Stimulated activated naive CD8-positive, alpha-beta T cell treated with anti-CD3 and anti-CD28 coated beads, Interleukin-15, Interleukin-2, amounts not matched to agents 100 ng/mL and 50 ng/mL, for 24 hours (primary cell): ENCODE data around the gene CIC.

Experiments
- H3K27ac Mint-ChIP-seq: one replicate; pipeline ENCODE4 v1.8.0; 2021; ENCODE audit warnings: mild to moderate bottlenecking, mixed read lengths
- H3K27me3 Mint-ChIP-seq: one replicate; pipeline ENCODE4 v1.8.0; 2021; ENCODE audit warnings: mixed read lengths
- H3K36me3 Mint-ChIP-seq: one replicate; pipeline ENCODE4 v1.8.0; 2021; ENCODE audit warnings: low read depth, mixed read lengths
- H3K4me1 Mint-ChIP-seq: one replicate; pipeline ENCODE4 v1.8.0; 2021; ENCODE audit warnings: low read depth, mixed read lengths
- H3K4me3 Mint-ChIP-seq: one replicate; pipeline ENCODE4 v1.8.0; 2021; ENCODE audit warnings: mild to moderate bottlenecking, mixed read lengths
- H3K9me3 Mint-ChIP-seq: one replicate; pipeline ENCODE4 v1.8.0; 2021; ENCODE audit warnings: mixed read lengths

CIC gene

GRCh38 chr19:42313840-42314755 is 45.0 kb downstream of the CIC start:
- peak overlapping the region; percentile 26 for H3K4me3 Mint-ChIP-seq
- H3K4me1 Mint-ChIP-seq = peaks cover 17% of the 10 kb centered on the region
- H3K27me3 Mint-ChIP-seq = peaks cover 46% of the 10 kb centered on the region
- no peaks in the 10 kb centered on the region for H3K36me3 Mint-ChIP-seq
- no peak overlapping the region for H3K27ac Mint-ChIP-seq
- no peaks in the 10 kb centered on the region for H3K9me3 Mint-ChIP-seq

- Mint-ChIP-seq H3K36me3 (no peaks in the 10 kb centered on the region), H3K9me3 (no peaks in the 10 kb centered on the region), H3K27me3 (peaks cover 46% of the 10 kb centered on the region), H3K4me3 (no peak overlapping the region), H3K4me1 (peaks cover 17% of the 10 kb centered on the region), H3K27ac (no peak overlapping the region)
Observed at GRCh38 chr19:42315024-42315423, 46.0 kb downstream of the CIC start.

DNA sequence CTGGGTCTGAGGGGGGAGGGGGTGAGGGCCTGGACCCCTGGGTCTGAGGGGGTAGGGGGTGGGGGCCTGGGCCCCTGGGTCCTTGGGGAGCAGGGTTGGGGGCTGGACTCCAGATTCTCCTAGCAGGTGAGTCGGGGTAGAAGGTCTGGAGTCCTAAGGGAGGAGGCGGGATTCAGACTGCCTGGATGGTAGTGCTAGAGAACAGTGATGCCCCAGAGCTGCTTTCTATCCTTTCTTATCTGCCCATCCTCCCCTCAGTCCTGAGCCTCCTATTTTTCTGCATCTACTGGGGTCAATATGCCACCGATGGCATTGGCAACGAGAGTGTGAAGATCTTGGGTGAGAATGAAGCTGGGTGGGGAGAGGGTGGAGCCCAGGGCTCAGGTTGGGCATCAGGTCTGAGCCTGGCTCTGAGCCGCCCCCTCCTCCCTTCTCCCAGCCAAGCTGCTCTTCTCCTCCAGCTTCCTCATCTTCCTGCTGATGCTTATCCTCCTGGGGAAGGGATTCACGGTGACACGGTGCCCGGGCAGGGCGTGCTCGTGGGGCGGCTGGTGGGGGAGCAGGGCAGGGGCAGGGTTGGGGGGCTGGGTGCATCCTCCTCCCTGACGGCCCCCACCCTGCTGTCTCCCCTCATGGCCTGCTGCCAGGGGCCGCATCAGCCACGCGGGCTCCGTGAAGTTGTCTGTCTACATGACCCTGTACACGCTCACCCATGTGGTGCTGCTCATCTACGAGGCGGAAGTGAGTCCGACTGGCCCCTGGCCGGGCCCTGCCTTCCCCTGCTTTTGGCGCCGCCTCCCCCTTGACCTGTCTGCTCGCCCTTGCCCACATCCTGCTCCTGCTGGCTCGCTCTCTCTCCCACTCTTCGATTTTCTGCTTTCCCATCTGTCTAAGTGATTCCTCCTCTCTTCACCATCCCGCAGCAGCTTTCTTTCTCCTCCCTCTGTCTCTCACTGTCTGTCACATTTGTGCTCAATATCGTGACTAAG is 47.5 kb downstream of the CIC start:
- Mint-ChIP-seq H3K9me3 (no peaks in the 10 kb centered on the region), H3K27me3 (peaks cover 36% of the 10 kb centered on the region), H3K4me3 (peak overlapping the region; percentile 33), H3K36me3 (no peaks in the 10 kb centered on the region), H3K27ac (peak overlapping the region; percentile 1), H3K4me1 (peaks cover 17% of the 10 kb centered on the region)

DNA sequence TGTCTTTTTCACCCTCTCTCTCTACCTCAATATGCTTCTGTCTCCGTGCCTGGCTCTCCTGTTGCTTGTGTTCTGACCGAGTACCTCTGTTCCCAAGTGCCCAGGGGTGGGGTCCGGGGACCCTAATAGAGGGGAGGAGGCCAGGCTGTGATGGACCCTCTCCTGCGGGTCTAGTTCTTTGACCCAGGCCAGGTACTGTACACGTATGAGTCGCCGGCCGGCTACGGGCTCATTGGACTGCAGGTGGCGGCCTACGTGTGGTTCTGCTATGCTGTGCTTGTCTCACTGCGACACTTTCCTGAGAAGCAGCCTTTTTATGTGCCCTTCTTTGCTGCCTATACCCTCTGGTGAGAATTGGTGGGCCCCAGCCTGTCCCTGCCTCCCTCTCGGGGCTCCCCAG is 48.5 kb downstream of the CIC start:
- no peaks in the 10 kb centered on the region for H3K36me3 Mint-ChIP-seq
- H3K9me3 Mint-ChIP-seq = no peaks in the 10 kb centered on the region
- no peak overlapping the region for H3K4me3 Mint-ChIP-seq
- H3K27ac Mint-ChIP-seq = no peak overlapping the region
- H3K27me3 Mint-ChIP-seq = peaks cover 37% of the 10 kb centered on the region
- H3K4me1 Mint-ChIP-seq = peaks cover 15% of the 10 kb centered on the region

- H3K27me3 Mint-ChIP-seq = peaks cover 23% of the 10 kb centered on the region
- no peak overlapping the region for H3K4me3 Mint-ChIP-seq
- H3K4me1 Mint-ChIP-seq = peaks cover 18% of the 10 kb centered on the region
- no peak overlapping the region for H3K27ac Mint-ChIP-seq
- no peaks in the 10 kb centered on the region for H3K36me3 Mint-ChIP-seq
- H3K9me3 Mint-ChIP-seq = no peaks in the 10 kb centered on the region
Observed at GRCh38 chr19:42322305-42322704, 53.3 kb downstream of the CIC start.

DNA sequence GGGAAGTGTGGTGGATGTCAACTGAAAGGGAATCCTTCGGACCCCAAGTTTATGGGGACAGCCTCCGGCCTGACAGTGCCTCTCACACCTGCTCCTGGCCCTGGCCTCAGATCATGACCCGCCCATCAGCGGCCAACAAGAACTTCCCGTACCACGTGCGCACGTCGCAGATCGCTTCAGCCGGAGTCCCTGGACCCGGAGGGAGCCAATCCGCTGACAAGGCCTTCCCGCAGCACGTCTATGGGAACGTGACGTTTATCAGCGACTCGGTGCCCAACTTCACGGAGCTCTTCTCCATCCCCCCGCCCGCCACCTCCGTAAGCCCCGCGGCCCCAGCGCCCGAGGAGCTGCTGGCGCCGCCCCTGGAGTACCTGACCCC is 54.4 kb downstream of the CIC start:
- Mint-ChIP-seq H3K27ac (no peak overlapping the region), H3K36me3 (no peaks in the 10 kb centered on the region), H3K27me3 (peaks cover 23% of the 10 kb centered on the region), H3K9me3 (no peaks in the 10 kb centered on the region), H3K4me3 (no peak overlapping the region), H3K4me1 (peaks cover 18% of the 10 kb centered on the region)

DNA sequence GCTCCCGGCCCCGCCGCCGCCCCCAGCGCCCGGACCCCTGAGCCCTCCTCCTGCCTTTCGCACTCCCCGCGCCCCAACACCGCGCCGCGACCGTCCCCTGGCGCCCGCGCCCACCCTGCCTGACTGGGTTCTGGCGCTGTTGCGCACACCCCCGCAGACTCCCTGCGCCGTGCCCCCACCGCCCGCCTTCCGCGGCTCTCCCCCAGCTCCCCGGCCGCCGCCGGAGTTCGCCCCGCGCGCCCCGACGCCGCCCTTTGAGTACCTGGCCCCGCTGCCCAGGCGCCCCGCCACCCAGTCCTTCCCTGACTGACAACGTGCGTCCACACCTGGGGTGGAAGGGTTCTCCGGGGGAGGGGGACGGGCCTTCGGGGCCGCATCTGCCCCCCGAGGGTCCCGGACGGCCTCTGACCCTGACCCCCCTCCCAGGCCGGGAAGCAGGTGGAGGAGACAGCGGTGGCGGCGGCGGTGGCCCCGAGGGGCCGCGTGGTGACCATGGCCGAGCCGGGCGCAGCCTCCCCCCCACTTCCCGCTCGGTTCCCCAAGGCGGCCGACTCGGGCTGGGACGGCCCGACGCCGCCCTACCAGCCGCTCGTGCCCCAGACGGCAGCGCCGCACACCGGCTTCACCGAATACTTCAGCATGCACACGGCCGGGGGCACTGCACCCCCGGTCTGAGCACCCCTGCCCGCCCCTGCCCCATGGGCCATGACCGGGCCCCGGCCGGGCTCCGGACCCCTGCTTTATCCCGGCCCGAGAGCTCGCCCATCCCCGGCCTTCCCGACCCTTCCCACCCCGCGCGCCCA is 55.0 kb downstream of the CIC start:
- Mint-ChIP-seq H3K9me3 (no peaks in the 10 kb centered on the region), H3K27me3 (peaks cover 23% of the 10 kb centered on the region), H3K36me3 (no peaks in the 10 kb centered on the region), H3K4me1 (peaks cover 18% of the 10 kb centered on the region), H3K4me3 (peak overlapping the region; percentile 81), H3K27ac (no peak overlapping the region)

DNA sequence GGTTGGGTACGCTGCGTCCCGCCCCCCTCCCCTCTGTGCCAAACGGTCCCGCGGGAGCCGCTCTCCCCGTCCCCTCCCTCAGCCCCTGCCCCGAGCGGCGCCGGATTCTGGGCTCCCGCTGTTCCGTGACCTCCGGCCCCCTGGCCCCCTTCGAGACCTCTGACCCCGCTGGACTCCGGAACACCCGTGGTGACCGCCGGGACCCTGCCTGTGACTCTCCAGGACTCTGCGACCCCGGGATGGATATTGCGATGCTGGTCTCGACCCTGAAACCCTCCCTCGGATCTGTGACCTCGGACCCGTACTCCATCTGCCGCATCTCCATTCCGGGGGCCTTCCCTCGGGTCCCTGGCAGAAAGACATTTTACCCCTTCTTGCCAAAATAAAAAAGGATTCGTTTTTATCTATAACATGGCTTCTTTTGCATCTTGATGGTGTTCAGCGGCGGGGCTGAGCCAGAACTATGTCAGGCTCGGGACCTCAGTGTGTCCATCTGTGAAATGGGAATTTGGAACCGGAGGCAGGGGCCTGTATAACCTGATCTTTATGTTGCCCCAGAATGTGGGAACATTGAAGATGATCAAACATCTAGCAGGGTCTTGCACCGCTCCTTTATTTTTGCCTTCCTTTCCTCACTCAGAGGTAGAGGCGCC is 55.7 kb downstream of the CIC start:
- peaks cover 18% of the 10 kb centered on the region for H3K4me1 Mint-ChIP-seq
- H3K9me3 Mint-ChIP-seq = no peaks in the 10 kb centered on the region
- peak overlapping the region; percentile 89 for H3K27ac Mint-ChIP-seq
- H3K27me3 Mint-ChIP-seq = peaks cover 23% of the 10 kb centered on the region
- peak overlapping the region; percentile 81 for H3K4me3 Mint-ChIP-seq
- H3K36me3 Mint-ChIP-seq = no peaks in the 10 kb centered on the region

DNA sequence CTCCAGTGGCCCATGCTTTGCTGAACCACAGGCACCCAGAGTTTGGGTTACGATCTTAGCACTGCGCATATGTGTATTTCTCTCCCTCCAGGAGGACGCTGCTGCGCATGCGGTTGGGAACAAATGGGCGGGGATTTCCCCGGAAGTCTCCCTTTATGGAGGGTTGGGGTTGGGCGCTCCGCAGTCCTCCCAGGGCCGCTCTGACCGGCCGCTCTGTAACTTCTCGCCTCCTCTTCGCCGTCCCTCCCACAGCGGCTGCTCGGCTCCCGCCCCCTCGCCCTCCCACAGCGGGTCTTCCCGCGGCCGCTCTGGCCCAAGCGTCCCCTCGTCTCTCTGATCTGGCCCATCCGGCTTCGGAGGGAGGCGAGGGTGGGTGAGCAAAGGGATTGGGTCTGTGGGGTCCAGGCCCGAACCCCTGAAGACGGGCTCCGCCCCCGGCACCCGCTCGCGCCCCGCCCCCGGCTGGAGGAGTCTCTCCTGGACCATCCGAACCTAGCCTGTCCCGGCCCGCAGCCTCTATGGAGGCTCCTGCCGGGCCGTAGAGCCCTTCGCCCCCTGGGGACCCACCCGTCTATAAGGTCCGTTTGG is 56.4 kb downstream of the CIC start, which contains the start of gene MEGF8:
Gene MEGF8 (plus strand): TSS at position 328 of the 588 bp plus-strand sequence. CDS start 609 bp downstream, outside the sequence.
- Mint-ChIP-seq H3K27ac (peak within 1 kb of the TSS; percentile 89), H3K4me1 (peaks cover 18% of the 10 kb centered on the region), H3K27me3 (peaks cover 23% of the 10 kb centered on the region), H3K9me3 (no peaks in the 10 kb centered on the region), H3K4me3 (peak within 1 kb of the TSS; percentile 81), H3K36me3 (no peaks in the 10 kb centered on the region)

DNA sequence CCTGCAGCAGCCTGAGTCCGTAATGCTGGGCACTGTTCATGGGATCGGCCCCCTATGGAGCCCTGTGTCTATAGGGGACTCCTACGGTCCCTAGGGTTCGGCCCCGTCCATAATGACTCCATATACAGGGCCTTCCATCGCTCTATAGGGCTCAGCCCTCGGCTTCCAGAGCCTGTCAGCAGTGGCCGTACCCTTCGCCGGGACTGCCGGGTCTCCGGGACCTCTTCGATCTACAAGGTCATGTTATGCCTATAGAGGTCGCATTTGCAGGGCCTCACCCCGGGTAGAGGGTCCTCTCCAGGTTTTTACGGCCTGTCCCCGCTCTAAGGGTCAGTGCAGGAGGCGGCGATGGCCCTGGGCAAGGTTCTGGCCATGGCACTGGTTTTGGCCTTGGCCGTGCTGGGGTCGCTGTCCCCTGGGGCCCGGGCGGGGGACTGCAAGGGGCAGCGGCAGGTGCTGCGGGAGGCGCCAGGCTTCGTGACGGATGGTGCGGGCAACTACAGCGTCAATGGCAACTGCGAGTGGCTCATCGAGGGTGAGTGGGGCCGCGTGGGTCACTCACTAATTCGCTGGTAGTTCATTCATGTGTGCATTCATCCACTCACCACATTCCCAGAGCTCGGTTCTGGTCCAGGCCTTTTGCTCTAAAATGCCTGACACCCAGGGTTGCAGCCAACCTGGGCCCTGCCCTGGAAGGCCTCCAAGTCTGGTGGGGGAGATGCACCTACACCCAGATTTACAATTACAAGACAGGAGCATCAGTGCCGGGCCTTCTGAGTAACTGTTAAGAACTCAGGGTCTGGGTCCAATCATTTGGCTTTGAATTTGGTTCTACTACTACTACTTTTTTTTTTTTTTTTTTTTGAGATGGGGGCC is 57.1 kb downstream of the CIC start:
- Mint-ChIP-seq H3K9me3 (no peaks in the 10 kb centered on the region), H3K36me3 (no peaks in the 10 kb centered on the region), H3K27me3 (peaks cover 23% of the 10 kb centered on the region), H3K27ac (peak overlapping the region; percentile 21), H3K4me3 (peak overlapping the region; percentile 81), H3K4me1 (peaks cover 18% of the 10 kb centered on the region)

GRCh38 chr19:42326969-42327368 is 57.9 kb downstream of the CIC start:
- Mint-ChIP-seq H3K4me3 (peak overlapping the region; percentile 33), H3K27ac (no peak overlapping the region), H3K4me1 (peaks cover 18% of the 10 kb centered on the region), H3K9me3 (no peaks in the 10 kb centered on the region), H3K36me3 (no peaks in the 10 kb centered on the region), H3K27me3 (peaks cover 18% of the 10 kb centered on the region)

- no peak overlapping the region for H3K27ac Mint-ChIP-seq
- H3K4me3 Mint-ChIP-seq = no peak overlapping the region
- H3K4me1 Mint-ChIP-seq = peaks cover 18% of the 10 kb centered on the region
- no peaks in the 10 kb centered on the region for H3K9me3 Mint-ChIP-seq
- peaks cover 14% of the 10 kb centered on the region for H3K27me3 Mint-ChIP-seq
- H3K36me3 Mint-ChIP-seq = no peaks in the 10 kb centered on the region
Observed at GRCh38 chr19:42327381-42327780, 58.3 kb downstream of the CIC start.

- Mint-ChIP-seq H3K27ac (no peak overlapping the region), H3K4me1 (peaks cover 18% of the 10 kb centered on the region), H3K4me3 (no peak overlapping the region), H3K27me3 (peaks cover 9% of the 10 kb centered on the region), H3K9me3 (no peaks in the 10 kb centered on the region), H3K36me3 (no peaks in the 10 kb centered on the region)
Observed at GRCh38 chr19:42328106-42328505, 59.1 kb downstream of the CIC start.
